LNCAP (cell line): ENCODE data around the gene NGLY1.

ENCODE experiments used
- TF ChIP-seq, protein P1 (sequence below): fragments of 450-650 bp; IDR thresholded peaks from 2 replicates; pipeline ENCODE4 v1.5.1; 2017; ENCODE audit warnings: mild to moderate bottlenecking

The NGLY1 gene

DNA sequence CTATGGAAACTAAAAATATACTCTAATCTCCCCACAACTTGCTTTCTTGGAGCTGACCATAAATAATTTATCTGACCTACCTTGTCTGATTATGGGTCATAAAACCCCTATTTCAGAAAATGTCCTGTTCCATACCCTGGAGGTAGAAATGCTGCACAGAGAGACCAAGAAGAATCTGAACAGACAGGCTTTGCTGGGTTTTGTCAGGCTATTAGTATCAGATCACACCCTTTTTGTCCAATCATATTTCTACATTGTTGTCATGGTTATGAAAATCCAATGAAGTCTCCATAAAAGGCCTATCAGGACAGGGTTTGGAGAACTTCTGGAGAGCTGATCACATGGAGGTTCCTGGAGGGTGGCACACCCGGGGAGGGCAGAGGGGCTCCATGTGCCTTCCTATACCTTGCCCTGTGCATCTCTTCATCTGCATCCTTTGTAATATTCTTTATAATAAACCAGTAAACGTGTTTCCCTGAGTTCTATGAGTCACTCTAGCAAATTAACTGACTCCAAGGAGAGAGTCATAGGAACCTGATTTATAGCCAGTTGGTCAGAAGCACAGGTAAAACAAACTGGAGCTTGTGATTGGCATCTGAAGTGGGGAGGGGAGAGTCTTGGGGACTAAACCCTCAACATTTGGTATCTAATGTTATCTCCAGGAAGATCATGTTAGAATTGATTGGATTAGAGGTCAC, 58.1 kb downstream of the NGLY1 start:
- TF ChIP-seq, protein P1, sequence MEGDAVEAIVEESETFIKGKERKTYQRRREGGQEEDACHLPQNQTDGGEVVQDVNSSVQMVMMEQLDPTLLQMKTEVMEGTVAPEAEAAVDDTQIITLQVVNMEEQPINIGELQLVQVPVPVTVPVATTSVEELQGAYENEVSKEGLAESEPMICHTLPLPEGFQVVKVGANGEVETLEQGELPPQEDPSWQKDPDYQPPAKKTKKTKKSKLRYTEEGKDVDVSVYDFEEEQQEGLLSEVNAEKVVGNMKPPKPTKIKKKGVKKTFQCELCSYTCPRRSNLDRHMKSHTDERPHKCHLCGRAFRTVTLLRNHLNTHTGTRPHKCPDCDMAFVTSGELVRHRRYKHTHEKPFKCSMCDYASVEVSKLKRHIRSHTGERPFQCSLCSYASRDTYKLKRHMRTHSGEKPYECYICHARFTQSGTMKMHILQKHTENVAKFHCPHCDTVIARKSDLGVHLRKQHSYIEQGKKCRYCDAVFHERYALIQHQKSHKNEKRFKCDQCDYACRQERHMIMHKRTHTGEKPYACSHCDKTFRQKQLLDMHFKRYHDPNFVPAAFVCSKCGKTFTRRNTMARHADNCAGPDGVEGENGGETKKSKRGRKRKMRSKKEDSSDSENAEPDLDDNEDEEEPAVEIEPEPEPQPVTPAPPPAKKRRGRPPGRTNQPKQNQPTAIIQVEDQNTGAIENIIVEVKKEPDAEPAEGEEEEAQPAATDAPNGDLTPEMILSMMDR: no peak

DNA sequence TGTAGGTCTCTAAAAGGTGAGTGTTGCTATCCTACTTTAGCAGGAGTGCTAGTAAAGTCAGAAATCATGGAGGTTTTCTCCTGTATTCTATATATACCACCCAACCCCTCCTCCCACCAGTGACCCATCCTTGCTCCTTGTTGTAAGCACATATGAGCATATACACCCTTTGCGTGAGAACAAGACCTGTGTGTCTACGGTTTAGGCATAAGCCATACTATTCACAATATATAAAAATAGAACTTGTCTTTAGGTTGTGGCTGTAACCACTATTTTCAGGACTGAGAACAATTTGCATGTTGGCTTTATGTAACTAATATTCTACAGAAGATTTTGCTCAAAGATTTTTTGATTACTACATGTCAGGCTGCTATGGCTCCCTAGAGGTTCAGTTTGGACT, 59.4 kb downstream of the NGLY1 start:
- TF ChIP-seq, protein P1: no peak

DNA sequence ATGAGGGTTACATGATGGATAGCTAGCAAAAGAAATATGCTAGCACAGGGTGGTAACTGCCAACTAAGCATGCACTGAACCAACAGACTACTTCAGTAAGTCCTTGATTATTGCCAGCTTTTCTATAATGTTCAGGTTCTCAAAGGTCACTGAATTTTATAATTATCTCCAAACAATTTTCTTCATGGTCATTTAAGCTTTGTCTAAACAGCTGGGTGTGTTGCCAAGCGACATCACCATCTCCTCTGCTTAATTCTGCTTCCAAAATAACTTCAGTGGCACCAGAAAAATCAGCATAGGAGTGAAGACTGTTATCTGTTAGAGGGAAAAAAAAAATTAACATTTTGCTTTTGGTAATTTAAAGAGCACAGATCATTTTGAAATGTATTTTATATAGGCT, 63.9 kb downstream of the NGLY1 start:
- TF ChIP-seq, protein P1: no peak

DNA sequence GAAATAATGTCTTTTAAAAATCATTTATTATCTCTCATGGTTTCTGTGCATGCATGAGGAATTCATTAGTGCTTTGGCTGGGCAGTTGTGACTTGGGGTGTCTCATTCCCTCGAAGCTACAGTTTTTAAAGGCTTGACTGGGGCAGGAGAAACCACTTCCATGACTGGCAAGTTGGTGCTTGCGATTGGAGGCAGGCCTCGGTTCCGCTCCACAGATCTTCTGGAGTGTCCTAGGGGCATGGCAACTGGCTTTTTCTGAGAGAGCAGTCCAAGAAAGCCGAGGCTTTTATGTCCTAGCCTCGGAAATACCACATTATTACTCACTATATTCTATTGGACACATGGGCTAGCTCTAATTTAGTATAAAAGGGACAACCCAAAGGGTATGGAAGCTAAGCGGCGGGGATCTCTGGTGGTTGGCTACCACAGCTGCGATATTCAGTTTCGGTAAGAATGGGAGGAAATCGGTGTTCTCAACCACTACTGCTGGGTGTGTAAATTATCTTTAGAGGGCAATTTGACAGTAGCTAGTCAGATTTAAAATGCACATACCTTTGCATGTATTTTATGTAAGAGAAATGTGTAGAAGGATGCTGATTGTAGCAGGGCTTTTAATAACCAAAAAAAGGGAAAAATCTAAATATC, 69.8 kb downstream of the NGLY1 start:
- TF ChIP-seq, protein P1: no peak

DNA sequence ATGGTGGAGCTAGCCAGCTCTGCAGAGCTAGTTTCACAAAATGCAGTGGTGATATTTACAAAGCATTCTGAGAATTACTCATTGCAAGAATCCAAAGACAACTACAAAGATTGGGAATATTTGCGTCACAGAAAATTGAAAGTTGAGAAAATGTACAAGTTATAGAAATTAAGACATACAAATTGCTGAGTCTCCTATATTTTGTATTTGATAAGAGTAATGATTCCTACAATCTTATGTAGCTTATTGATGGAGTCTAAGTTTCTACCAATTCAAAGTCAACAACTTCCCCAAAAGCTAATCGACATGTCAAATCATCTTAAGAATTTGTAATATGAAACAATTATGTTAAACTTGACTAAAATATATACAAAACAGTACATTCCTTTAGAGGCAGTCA, 72.2 kb downstream of the NGLY1 start:
- TF ChIP-seq, protein P1: no peak

DNA sequence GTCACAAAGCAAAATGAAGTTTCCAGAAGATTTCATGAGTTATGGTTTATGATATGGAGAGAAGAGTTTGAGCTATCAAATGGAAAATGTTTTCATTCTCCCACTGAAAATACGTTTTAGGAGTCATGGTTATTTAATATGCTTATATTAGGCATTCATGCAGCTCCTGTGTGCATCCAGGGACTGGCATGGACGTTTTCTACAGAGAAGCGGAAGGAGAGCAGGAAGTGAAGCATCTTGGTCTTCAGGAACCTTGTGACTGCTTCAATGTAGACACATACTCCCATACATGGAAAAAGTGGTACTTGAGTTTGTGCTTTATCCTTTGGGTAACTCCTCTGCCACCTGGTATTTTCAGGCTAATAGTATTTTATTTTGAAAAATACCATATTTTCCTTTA, 75.2 kb downstream of the NGLY1 start:
- TF ChIP-seq, protein P1: no peak

DNA sequence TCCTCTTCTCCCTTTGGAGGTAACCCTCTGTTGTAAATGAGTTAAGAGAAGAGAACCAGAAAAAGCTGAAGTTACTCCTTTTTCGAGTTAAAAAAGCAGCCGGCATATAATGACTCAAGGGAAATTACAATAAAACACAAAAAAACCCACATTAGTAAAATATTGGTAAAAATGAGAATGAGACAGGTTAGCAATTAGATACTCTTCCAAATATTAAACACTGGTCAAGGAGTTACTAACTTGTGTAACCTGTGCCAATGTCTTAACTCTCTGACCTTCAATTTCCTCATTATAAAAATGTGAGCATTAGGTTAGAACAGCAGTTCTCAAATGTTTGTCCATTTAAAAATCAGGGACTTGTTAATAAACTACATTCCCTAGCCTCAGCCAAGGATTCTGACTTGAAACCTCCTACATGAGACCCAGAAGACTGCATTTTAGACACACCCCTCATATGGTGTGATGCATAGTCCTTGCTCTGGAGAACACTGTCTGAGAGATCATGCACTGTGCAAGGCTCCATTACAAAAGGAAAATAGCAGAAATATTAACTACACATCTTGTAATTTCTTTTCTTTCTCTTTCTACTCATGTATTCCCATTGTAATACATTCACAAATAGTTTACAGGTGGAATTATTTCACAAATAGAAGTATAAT, 75.8 kb downstream of the NGLY1 start:
- TF ChIP-seq, protein P1: no peak
